Smooth muscle cell (in vitro differentiated cells): ENCODE results near the gene TTBK1. TPM values are rescaled to one million over a fixed set of nuclear protein-coding genes. Genes with fewer than 3 reads are reported as not detected.

Experiments used
- DNase-seq: peaks from one replicate; lab custom pipeline; 2025; ENCODE audit not compliant: unreplicated experiment; lab: John Stamatoyannopoulos, UW
- H2AFZ ChIP-seq: fragments of 200-600 bp; sonication (generic); 2 replicates; pipeline ENCODE4 v1.6.0; 2016; ENCODE audit warnings: antibody characterized with exemption, low read depth, mild to moderate bottlenecking
- H3F3A ChIP-seq: fragments of 200-600 bp; sonication (generic); 2 replicates; pipeline ENCODE4 v1.6.0; 2017; ENCODE audit warnings: antibody characterized with exemption, low read depth
- H3K27ac ChIP-seq: fragments of 200-600 bp; sonication (generic); 2 replicates; pipeline ENCODE4 v1.5.1; 2016; ENCODE audit warnings: low read depth, mild to moderate bottlenecking
- H3K27me3 ChIP-seq: fragments of 200-600 bp; sonication (generic); 2 replicates; pipeline ENCODE4 v1.6.1; 2016; ENCODE audit warnings: low read depth, mild to moderate bottlenecking
- H3K36me3 ChIP-seq: fragments of 200-600 bp; sonication (generic); 2 replicates; pipeline ENCODE4 v1.5.1; 2016; ENCODE audit warnings: low read depth
- H3K4me1 ChIP-seq: fragments of 200-600 bp; sonication (generic); 2 replicates; pipeline ENCODE4 v1.5.1; 2016; ENCODE audit warnings: low read depth
- H3K4me2 ChIP-seq: fragments of 200-600 bp; sonication (generic); 2 replicates; pipeline ENCODE4 v1.6.0; 2016; ENCODE audit warnings: mild to moderate bottlenecking
- H3K4me3 ChIP-seq: fragments of 200-600 bp; sonication (generic); 2 replicates; pipeline ENCODE4 v1.5.1; 2016; ENCODE audit warnings: mild to moderate bottlenecking
- H3K79me2 ChIP-seq: fragments of 200-600 bp; sonication (generic); 2 replicates; pipeline ENCODE4 v1.6.0; 2016; ENCODE audit warnings: low read depth, mild to moderate bottlenecking
- H3K9ac ChIP-seq: fragments of 200-600 bp; sonication (generic); 2 replicates; pipeline ENCODE4 v1.6.0; 2016; ENCODE audit warnings: low read depth
- H3K9me3 ChIP-seq: fragments of 200-600 bp; sonication (generic); replicated peaks from 2 replicates; pipeline ENCODE4 v1.5.1; 2016; ENCODE audit warnings: low read depth
- H4K20me1 ChIP-seq: fragments of 200-600 bp; sonication (generic); 2 replicates; pipeline ENCODE4 v1.6.0; 2016; ENCODE audit warnings: low read depth
- whole genome bisulfite sequencing: methylation state at CpG from one replicate; pipeline ENCODE4 v1.1.7; 2016; ENCODE audit warnings: low lambda C conversion rate; 5-methylcytosine and 5-hydroxymethylcytosine counted together
- polyA plus RNA-seq: library from polyadenylated mRNA; unstranded; fragments of >200 nt; fragmentation: Nextera tagmentation; extraction: Ambion mirVana; gene quantifications from 2 replicates; pipeline ENCODE4 v1.2.1, GENCODE V29; 2016
- total RNA-seq: library from RNA; depleted of rRNA; stranded (reverse); fragments of >200 nt; gene quantifications from 2 replicates; pipeline ENCODE4 v1.2.3, GENCODE V29; 2014
- TF ChIP-seq, protein P1 (sequence below): fragments of 200-600 bp; sonication (generic); IDR thresholded peaks from 2 replicates; pipeline ENCODE4 v1.5.1; 2017; ENCODE audit warnings: borderline replicate concordance, mild to moderate bottlenecking, antibody characterized with exemption; ENCODE audit not compliant: insufficient read depth, poor library complexity, severe bottlenecking

The TTBK1 gene
- total and polyA plus RNA-seq, 2 experiments from 2014 or later = not detected

- 94% methylated on average over 2 of the region's 2 CpGs for WGBS
- TF ChIP-seq, protein P1, sequence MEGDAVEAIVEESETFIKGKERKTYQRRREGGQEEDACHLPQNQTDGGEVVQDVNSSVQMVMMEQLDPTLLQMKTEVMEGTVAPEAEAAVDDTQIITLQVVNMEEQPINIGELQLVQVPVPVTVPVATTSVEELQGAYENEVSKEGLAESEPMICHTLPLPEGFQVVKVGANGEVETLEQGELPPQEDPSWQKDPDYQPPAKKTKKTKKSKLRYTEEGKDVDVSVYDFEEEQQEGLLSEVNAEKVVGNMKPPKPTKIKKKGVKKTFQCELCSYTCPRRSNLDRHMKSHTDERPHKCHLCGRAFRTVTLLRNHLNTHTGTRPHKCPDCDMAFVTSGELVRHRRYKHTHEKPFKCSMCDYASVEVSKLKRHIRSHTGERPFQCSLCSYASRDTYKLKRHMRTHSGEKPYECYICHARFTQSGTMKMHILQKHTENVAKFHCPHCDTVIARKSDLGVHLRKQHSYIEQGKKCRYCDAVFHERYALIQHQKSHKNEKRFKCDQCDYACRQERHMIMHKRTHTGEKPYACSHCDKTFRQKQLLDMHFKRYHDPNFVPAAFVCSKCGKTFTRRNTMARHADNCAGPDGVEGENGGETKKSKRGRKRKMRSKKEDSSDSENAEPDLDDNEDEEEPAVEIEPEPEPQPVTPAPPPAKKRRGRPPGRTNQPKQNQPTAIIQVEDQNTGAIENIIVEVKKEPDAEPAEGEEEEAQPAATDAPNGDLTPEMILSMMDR = no peak
Measured at GRCh38 chr6:43310134-43310533, 66.9 kb downstream of the TTBK1 start.

DNA sequence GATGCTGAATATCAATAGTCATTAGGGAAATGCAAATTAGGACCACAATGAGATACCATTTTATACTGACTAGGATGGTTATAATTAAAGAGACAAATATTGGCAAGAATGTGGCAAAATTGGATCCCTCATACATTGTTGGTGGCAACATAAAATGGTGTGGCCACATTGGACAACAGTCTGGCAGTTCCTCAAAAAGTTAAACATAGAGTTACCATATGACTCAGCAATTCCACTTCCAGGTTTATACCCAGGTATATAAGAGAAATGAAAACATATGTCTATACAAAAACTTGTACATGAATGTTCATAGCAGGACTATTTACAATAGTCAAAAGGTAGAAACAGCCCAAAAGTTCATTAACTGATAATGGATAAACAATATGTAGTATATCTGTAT lies 67.3 kb downstream of the TTBK1 start:
- peaks cover 5% of the 10 kb centered on the region for H3K4me1 ChIP-seq
- no peak overlapping the region for H2AFZ ChIP-seq
- DNase-seq = no peak
- H3K27me3 ChIP-seq = peaks cover 11% of the 10 kb centered on the region
- H3K79me2 ChIP-seq = no peaks in the 10 kb centered on the region
- H3F3A ChIP-seq = no peaks in the 10 kb centered on the region
- no peak overlapping the region for H3K4me3 ChIP-seq
- H3K9ac ChIP-seq = no peak overlapping the region
- H4K20me1 ChIP-seq = no peaks in the 10 kb centered on the region
- H3K36me3 ChIP-seq = no peaks in the 10 kb centered on the region
- H3K9me3 ChIP-seq = no peaks in the 10 kb centered on the region
- H3K4me2 ChIP-seq = no peak overlapping the region
- no peak overlapping the region for H3K27ac ChIP-seq
- TF ChIP-seq, protein P1 = no peak

More at GRCh38 chr6:43310134-43310533, 66.9 kb downstream of the TTBK1 start:
- no peaks in the 10 kb centered on the region for H3K79me2 ChIP-seq
- H3K4me3 ChIP-seq = no peak overlapping the region
- peaks cover 11% of the 10 kb centered on the region for H3K27me3 ChIP-seq
- no peaks in the 10 kb centered on the region for H4K20me1 ChIP-seq
- no peaks in the 10 kb centered on the region for H3F3A ChIP-seq
- no peak overlapping the region for H3K4me2 ChIP-seq
- no peaks in the 10 kb centered on the region for H3K36me3 ChIP-seq
- DNase-seq = no peak
- H3K9ac ChIP-seq = no peak overlapping the region
- H3K9me3 ChIP-seq = no peaks in the 10 kb centered on the region
- no peak overlapping the region for H3K27ac ChIP-seq
- H2AFZ ChIP-seq = no peak overlapping the region
- peaks cover 5% of the 10 kb centered on the region for H3K4me1 ChIP-seq

DNA sequence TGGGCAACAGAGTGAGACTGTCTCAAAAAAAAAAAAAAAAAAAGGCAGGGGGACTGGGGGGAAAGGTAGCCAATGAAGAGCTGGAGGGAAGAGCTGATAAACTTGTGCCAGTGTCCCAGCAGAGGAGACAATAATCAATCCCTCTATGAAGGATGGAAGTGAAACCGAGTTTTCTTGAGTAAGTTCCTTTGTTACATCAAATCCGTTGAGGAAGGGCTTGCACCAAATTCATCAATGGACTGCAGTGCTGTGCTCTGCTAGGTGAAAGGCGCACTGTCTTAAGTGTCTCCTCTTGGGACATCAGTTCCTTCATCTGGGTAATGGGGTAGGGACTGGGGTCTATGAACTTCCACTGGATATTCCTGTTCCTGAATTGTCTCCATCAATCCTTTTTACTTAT lies 68.4 kb downstream of the TTBK1 start:
- DNase-seq = no peak
- Histone ChIP-seq H3K27me3 (peaks cover 11% of the 10 kb centered on the region), H3K4me3 (no peak overlapping the region), H4K20me1 (no peaks in the 10 kb centered on the region), H3K4me1 (peaks cover 5% of the 10 kb centered on the region), H3F3A (no peaks in the 10 kb centered on the region), H3K9ac (no peak overlapping the region), H3K79me2 (no peaks in the 10 kb centered on the region), H3K36me3 (no peaks in the 10 kb centered on the region), H3K4me2 (no peak overlapping the region), H2AFZ (no peak overlapping the region), H3K9me3 (no peaks in the 10 kb centered on the region), H3K27ac (no peak overlapping the region)
- TF ChIP-seq, protein P1 = no peak
- 90% methylated on average over 3 of the region's 3 CpGs for WGBS

GRCh38 chr6:43313813-43314212 lies 70.5 kb downstream of the TTBK1 start:
- DNase-seq = no peak
- Histone ChIP-seq H3K4me1 (peaks cover 3% of the 10 kb centered on the region), H3K4me2 (no peak overlapping the region), H4K20me1 (no peaks in the 10 kb centered on the region), H3K9me3 (no peaks in the 10 kb centered on the region), H3K79me2 (no peaks in the 10 kb centered on the region), H3K27ac (no peak overlapping the region), H3K9ac (no peak overlapping the region), H3K27me3 (peaks cover 5% of the 10 kb centered on the region), H2AFZ (no peak overlapping the region), H3K4me3 (no peak overlapping the region), H3K36me3 (no peaks in the 10 kb centered on the region), H3F3A (no peaks in the 10 kb centered on the region)
- WGBS = 89% methylated on average over 1 of the region's 1 CpG
- TF ChIP-seq, protein P1 = no peak
